HEK293 (cell line): ENCODE results near the gene BAZ2B.

Experiments
- CTCF ChIA-PET: fragments of 350-600 bp; formaldehyde crosslinking; extraction: SDS; loops from one replicate; lab custom pipeline; 2021; ENCODE audit warnings: antibody characterized with exemption; lab: Yijun Ruan, JAX
- POLR2A ChIA-PET: fragments of 300-600 bp; formaldehyde crosslinking; extraction: SDS; loops from one replicate; lab custom pipeline; 2020; ENCODE audit warnings: antibody characterized with exemption, inconsistent platforms; lab: Yijun Ruan, JAX
- H3K27ac ChIP-seq: fragments of 200-500 bp; sonication (Bioruptor generic); 2 replicates; pipeline ENCODE4 v1.5.1; 2014; ENCODE audit warnings: low read depth, low read length, control low read depth, inconsistent platforms; ENCODE audit errors: extremely low read depth
- H3K36me3 ChIP-seq, 2 experiments: fragments of 200-500 bp in 1 of 2; sonication (Bioruptor generic) in 1 of 2; 1 replicate in 1 of 2; 2 replicates in 1 of 2; pipeline ENCODE4 v1.5.1; 2014 to 2017; ENCODE audit warnings: inconsistent platforms in 2 of 2, low read length in 2 of 2; ENCODE audit not compliant: control insufficient read depth in 2 of 2, insufficient read depth in 1 of 2
- H3K4me1 ChIP-seq: fragments of 200-500 bp; sonication (Bioruptor generic); 2 replicates; pipeline ENCODE4 v1.5.1; 2014; ENCODE audit warnings: mild to moderate bottlenecking, low read length, inconsistent platforms; ENCODE audit not compliant: control insufficient read depth, insufficient read depth
- H3K4me3 ChIP-seq: 2 replicates; pipeline ENCODE4 v1.5.1; 2011; ENCODE audit warnings: low read depth, mild to moderate bottlenecking, control low read depth, low read length, moderate library complexity
- H3K9me3 ChIP-seq: fragments of 200-500 bp; sonication (Bioruptor generic); 2 replicates; pipeline ENCODE4 v1.5.1; 2014; ENCODE audit warnings: low read depth, low read length, inconsistent platforms; ENCODE audit not compliant: control insufficient read depth, insufficient read depth
- ELK4 ChIP-seq: IDR thresholded peaks from 2 replicates; pipeline ENCODE4 v1.6.1; 2011; ENCODE audit warnings: mild to moderate bottlenecking, low read depth, low read length, borderline replicate concordance
- GLIS1 ChIP-seq: fragments of 450-650 bp; formaldehyde crosslinking; IDR thresholded peaks from 2 replicates; pipeline ENCODE4 v1.5.1; 2016; ENCODE audit warnings: missing biosample characterization, missing genetic modification characterization
- HOXC10 ChIP-seq: sonication (generic); formaldehyde crosslinking; IDR thresholded peaks from 2 replicates; pipeline ENCODE4 v1.8.1; 2023; ENCODE audit warnings: mild to moderate bottlenecking, missing genetic modification reagents
- RBAK ChIP-seq: fragments of 450-650 bp; formaldehyde crosslinking; IDR thresholded peaks from 2 replicates; pipeline ENCODE4 v1.5.1; 2016; ENCODE audit warnings: missing biosample characterization, missing genetic modification characterization
- SP2 ChIP-seq: fragments of 450-650 bp; formaldehyde crosslinking; IDR thresholded peaks from 2 replicates; pipeline ENCODE4 v1.5.1; 2016; ENCODE audit warnings: missing biosample characterization, missing genetic modification characterization
- YY2 ChIP-seq: fragments of 450-650 bp; formaldehyde crosslinking; IDR thresholded peaks from 2 replicates; pipeline ENCODE4 v1.5.1; 2016; ENCODE audit warnings: missing biosample characterization, missing genetic modification characterization
- ZBTB6 ChIP-seq: fragments of 450-650 bp; formaldehyde crosslinking; IDR thresholded peaks from 2 replicates; pipeline ENCODE4 v1.5.1; 2017; ENCODE audit warnings: missing biosample characterization, missing genetic modification characterization
- ZFP3 ChIP-seq: fragments of 450-650 bp; formaldehyde crosslinking; IDR thresholded peaks from 2 replicates; pipeline ENCODE4 v1.5.1; 2016; ENCODE audit warnings: low read depth, missing biosample characterization, missing genetic modification characterization
- ZFP41 ChIP-seq: fragments of 450-650 bp; formaldehyde crosslinking; IDR thresholded peaks from 2 replicates; pipeline ENCODE4 v1.5.1; 2016; ENCODE audit warnings: missing biosample characterization, missing genetic modification characterization, borderline replicate concordance
- ZFP69B ChIP-seq: fragments of 450-650 bp; formaldehyde crosslinking; IDR thresholded peaks from 2 replicates; pipeline ENCODE4 v1.5.1; 2016; ENCODE audit warnings: missing biosample characterization, missing genetic modification characterization
- ZNF133 ChIP-seq: fragments of 450-650 bp; formaldehyde crosslinking; IDR thresholded peaks from 2 replicates; pipeline ENCODE4 v1.5.1; 2016; ENCODE audit warnings: missing biosample characterization, missing genetic modification characterization
- ZNF184 ChIP-seq: fragments of 450-650 bp; IDR thresholded peaks from 2 replicates; pipeline ENCODE4 v1.5.1; 2018; ENCODE audit warnings: missing biosample characterization, mild to moderate bottlenecking, missing genetic modification characterization
- ZNF26 ChIP-seq: fragments of 450-650 bp; formaldehyde crosslinking; IDR thresholded peaks from 2 replicates; pipeline ENCODE4 v1.5.1; 2016; ENCODE audit warnings: missing biosample characterization, missing genetic modification characterization
- ZNF274 ChIP-seq, 2 experiments: fragments of 200-500 bp in 1 of 2; fragments of 450-650 bp in 1 of 2; sonication (Bioruptor generic) in 1 of 2; formaldehyde crosslinking in 1 of 2; IDR thresholded peaks; 2 replicates each; pipeline versions ENCODE4 v1.5.1 to v1.6.1; 2014 to 2016; ENCODE audit warnings: borderline replicate concordance in 1 of 2, inconsistent platforms in 1 of 2, low read length in 1 of 2, missing biosample characterization in 1 of 2, missing genetic modification characterization in 1 of 2
- ZNF311 ChIP-seq: fragments of 450-650 bp; formaldehyde crosslinking; IDR thresholded peaks from 2 replicates; pipeline ENCODE4 v1.5.1; 2017; ENCODE audit warnings: missing biosample characterization, missing genetic modification characterization, borderline replicate concordance
- ZNF473 ChIP-seq: fragments of 450-650 bp; formaldehyde crosslinking; IDR thresholded peaks from 2 replicates; pipeline ENCODE4 v1.5.1; 2017; ENCODE audit warnings: missing biosample characterization, missing genetic modification characterization
- ZNF501 ChIP-seq: fragments of 450-650 bp; formaldehyde crosslinking; IDR thresholded peaks from 2 replicates; pipeline ENCODE4 v1.5.1; 2016; ENCODE audit warnings: missing biosample characterization, missing genetic modification characterization
- ZNF548 ChIP-seq: fragments of 450-650 bp; formaldehyde crosslinking; IDR thresholded peaks from 2 replicates; pipeline ENCODE4 v1.5.1; 2016; ENCODE audit warnings: missing biosample characterization, missing genetic modification characterization
- ZNF561 ChIP-seq: fragments of 450-650 bp; IDR thresholded peaks from 2 replicates; pipeline ENCODE4 v1.5.1; 2018; ENCODE audit warnings: missing biosample characterization, missing genetic modification characterization, borderline replicate concordance
- ZNF585B ChIP-seq: fragments of 450-650 bp; formaldehyde crosslinking; IDR thresholded peaks from 2 replicates; pipeline ENCODE4 v1.5.1; 2016; ENCODE audit warnings: missing biosample characterization, missing genetic modification characterization
- ZNF596 ChIP-seq: fragments of 450-650 bp; IDR thresholded peaks from 2 replicates; pipeline ENCODE4 v1.5.0; 2018; ENCODE audit warnings: missing biosample characterization, mild to moderate bottlenecking, missing genetic modification characterization, moderate library complexity
- ZNF621 ChIP-seq: fragments of 450-650 bp; formaldehyde crosslinking; IDR thresholded peaks from 2 replicates; pipeline ENCODE4 v1.5.1; 2017; ENCODE audit warnings: missing biosample characterization, missing genetic modification characterization
- ZNF639 ChIP-seq: fragments of 450-650 bp; formaldehyde crosslinking; IDR thresholded peaks from 2 replicates; pipeline ENCODE4 v1.5.1; 2016; ENCODE audit warnings: missing biosample characterization, missing genetic modification characterization
- ZNF707 ChIP-seq: fragments of 450-650 bp; formaldehyde crosslinking; IDR thresholded peaks from 2 replicates; pipeline ENCODE4 v1.5.1; 2016; ENCODE audit warnings: missing biosample characterization, missing genetic modification characterization
- ZNF777 ChIP-seq: fragments of 450-650 bp; formaldehyde crosslinking; IDR thresholded peaks from 2 replicates; pipeline ENCODE4 v1.5.1; 2017; ENCODE audit warnings: missing biosample characterization, missing genetic modification characterization, borderline replicate concordance
- ZNF792 ChIP-seq: fragments of 450-650 bp; formaldehyde crosslinking; IDR thresholded peaks from 2 replicates; pipeline ENCODE4 v1.5.1; 2016; ENCODE audit warnings: missing biosample characterization, missing genetic modification characterization

BAZ2B gene

GRCh38 chr2:159658881-159659873 lies 42.8 kb upstream of the BAZ2B start:
- Histone ChIP-seq H3K4me1 (no peaks in the 10 kb centered on the region), H3K4me3 (no peak overlapping the region), H3K27ac (no peak overlapping the region), H3K36me3 (no peaks in the 10 kb centered on the region), H3K9me3 (no peaks in the 10 kb centered on the region)
- CTCF ChIA-PET, result no interaction called here
- TF ChIP-seq ZNF792 (tag by site-specific recombination), result no peak
- TF ChIP-seq HOXC10 (CRISPR knock-in tag), result no peak
- TF ChIP-seq ZNF133 (tag by site-specific recombination), result no peak
- no peak for TF ChIP-seq YY2 (tag by site-specific recombination)
- TF ChIP-seq GLIS1 (tag by site-specific recombination), result no peak
- no peak for TF ChIP-seq ZNF561 (tag by site-specific recombination)
- POLR2A ChIA-PET, result no interaction called here

- no peak overlapping the region for H3K4me3 ChIP-seq
- H3K4me1 ChIP-seq, result no peaks in the 10 kb centered on the region
- CTCF ChIA-PET, result no interaction called here
- H3K9me3 ChIP-seq, result no peaks in the 10 kb centered on the region
- TF ChIP-seq ZNF596 (tag by site-specific recombination) (no peak), ELK4 (no peak), ZFP3 (tag by site-specific recombination) (no peak), ZFP41 (no peak), ZBTB6 (tag by site-specific recombination) (no peak), ZNF26 (no peak), ZNF621 (tag by site-specific recombination) (no peak), ZNF274 (IDR thresholded peaks at IDR 0.05; ENCODE audit: low read length) (no peak), ZNF274 (tag by site-specific recombination; IDR thresholded peaks at IDR 0.05; ENCODE audit: borderline replicate concordance) (no peak), ZNF473 (tag by site-specific recombination) (no peak), ZNF184 (tag by site-specific recombination) (no peak), ZNF585B (tag by site-specific recombination) (no peak), ZNF707 (tag by site-specific recombination) (no peak), ZNF548 (tag by site-specific recombination) (no peak), ZNF311 (tag by site-specific recombination) (no peak), ZNF501 (tag by site-specific recombination) (no peak), ZFP69B (tag by site-specific recombination) (no peak), ZNF639 (tag by site-specific recombination) (no peak), SP2 (tag by site-specific recombination) (no peak), ZNF777 (tag by site-specific recombination) (no peak), RBAK (no peak)
- TF ChIP-seq, all 188 proteins: peak for 0
- POLR2A ChIA-PET, result interaction anchor here (1.0 kb wide), 1 partner anchor 58 kb away, joined by 3 read pairs; no protein-coding TSS in a partner anchor
- H3K36me3 ChIP-seq, result no peaks in the 10 kb centered on the region
- no peak overlapping the region for H3K27ac ChIP-seq
These were observed 37.6 kb upstream of the BAZ2B start for GRCh38 chr2:159653962-159654361.
